Gastrocnemius medialis (tissue), 4 donors: Measurements from ENCODE around the gene C1QTNF6.

Experiments used
- CTCF ChIP-seq, 5 experiments: fragments of 450-650 bp in 3 of 5; fragments of 200-600 bp in 2 of 5; sonication (generic) in 2 of 5; IDR thresholded peaks in 4 of 5; conservative IDR thresholded peaks in 1 of 5; 1 replicate in 4 of 5; 2 replicates in 1 of 5; pipeline ENCODE4 v1.5.1; 2016 to 2019; ENCODE audit warnings: antibody characterized with exemption in 5 of 5, mild to moderate bottlenecking in 3 of 5, moderate library complexity in 3 of 5
- POLR2A ChIP-seq, 2 donors: fragments of 450-650 bp; IDR thresholded peaks; one replicate each; pipeline ENCODE4 v1.6.1; 2017; ENCODE audit warnings: antibody characterized with exemption in 2 of 2, mild to moderate bottlenecking in 2 of 2, moderate library complexity in 2 of 2

- TF ChIP-seq CTCF (IDR thresholded peaks at IDR 0.05 in 4 of 5, conservative IDR thresholded peaks at IDR 0.05 in 1 of 5) (no peak), POLR2A (IDR thresholded peaks at IDR 0.05) (no peak)
Observed at GRCh38 chr22:37179622-37180420, 8.2 kb downstream of the C1QTNF6 start.
